NCI-H1436 treated with DMSO at 0.1 percent for 48 hours (cell line): ENCODE results near the gene RILPL2.
"Not testable (repeated sequence)": the region's sequence is repeated elsewhere in the genome, so short reads cannot be mapped to it uniquely, and the experiment has no call there.

ENCODE experiments used
- DNase-seq: peaks from one replicate; lab custom pipeline; 2025; lab: John Stamatoyannopoulos, UW

RILPL2 gene

DNA sequence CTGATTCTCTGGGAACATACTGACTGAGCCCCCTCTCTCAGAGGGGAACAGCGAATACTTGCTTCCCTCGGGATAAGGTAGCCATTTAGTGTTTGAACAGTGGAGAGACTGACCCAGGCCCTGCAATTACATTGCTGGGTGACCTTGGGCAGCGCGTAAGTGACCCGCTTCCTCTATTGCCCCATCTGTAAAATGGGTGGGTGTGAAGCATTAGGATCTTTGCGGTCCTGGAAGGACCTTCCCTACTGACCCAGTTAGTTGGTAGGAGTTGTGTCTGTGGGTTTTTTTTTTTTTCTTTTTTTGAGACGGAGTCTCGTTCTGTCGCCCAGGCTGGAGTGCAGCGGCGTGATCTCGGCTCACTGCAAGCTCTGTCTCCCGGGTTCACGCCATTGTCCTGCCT, 53.8 kb downstream of the RILPL2 start:
- no peak for DNase-seq

DNA sequence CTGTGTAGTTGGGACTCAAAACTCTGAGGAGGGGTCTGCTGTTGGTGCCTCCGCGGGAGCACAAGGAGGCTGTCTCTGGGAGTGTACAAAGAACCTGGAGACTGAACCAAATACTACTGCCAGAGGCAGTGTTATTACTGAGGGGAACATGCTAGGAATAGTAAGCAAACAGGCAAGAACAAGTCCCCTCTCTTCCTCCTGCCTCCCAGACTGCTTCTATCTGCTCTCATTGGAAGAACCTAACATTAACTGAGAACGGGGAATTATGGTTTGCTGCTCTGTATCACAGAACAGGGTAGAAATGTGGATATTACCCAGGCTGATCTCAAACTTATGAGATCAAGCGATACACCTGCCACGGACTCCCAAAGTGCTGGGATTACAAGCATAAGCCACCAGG, 57.1 kb downstream of the RILPL2 start:
- no peak for DNase-seq

- not testable (repeated sequence) for DNase-seq
Observed at GRCh38 chr12:123372415-123372814, 64.1 kb downstream of the RILPL2 start.

GRCh38 chr12:123371667-123372368, 64.7 kb downstream of the RILPL2 start:
- DNase-seq, result not testable (repeated sequence)

DNA sequence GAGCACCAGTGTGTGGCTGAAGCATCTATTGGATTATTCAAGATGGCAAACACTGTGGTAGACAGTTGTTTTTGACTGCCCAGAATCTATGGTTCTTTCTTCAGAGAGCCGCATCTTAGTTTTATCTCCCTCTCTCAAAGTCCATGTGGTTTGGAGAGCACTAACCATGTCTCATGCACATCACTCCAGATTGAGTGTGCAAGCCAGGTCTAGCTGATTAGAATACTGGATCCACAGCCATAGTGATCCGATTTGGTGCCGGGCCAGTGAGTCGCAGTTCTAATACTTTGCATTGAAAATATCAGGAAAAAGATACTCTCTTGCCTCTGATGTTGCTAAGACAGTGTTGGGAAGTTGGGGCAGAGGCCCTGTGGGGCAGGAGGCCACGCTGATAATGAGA, 67.3 kb downstream of the RILPL2 start:
- DNase-seq, result no peak

- not testable (repeated sequence) for DNase-seq
Observed at GRCh38 chr12:123368431-123368830, 68.1 kb downstream of the RILPL2 start.

GRCh38 chr12:123367511-123367910, 69.0 kb downstream of the RILPL2 start:
- DNase-seq, result no peak
